Medulla oblongata (tissue), 1 donor: ENCODE measurements around the gene TAF6.

Experiments used
- DNase-seq: peaks from one replicate; pipeline ENCODE4 v3.0.0-alpha.2; 2015; ENCODE audit errors: extremely low spot score

TAF6 gene

GRCh38 chr7:100071018-100071723 lies 48.0 kb downstream of the TAF6 start:
- no peak for DNase-seq

GRCh38 chr7:100069991-100070390 lies 49.2 kb downstream of the TAF6 start:
- no peak for DNase-seq

- DNase-seq, result no peak
Measured at GRCh38 chr7:100066953-100067352, 52.2 kb downstream of the TAF6 start.

GRCh38 chr7:100065452-100066186 lies 53.5 kb downstream of the TAF6 start:
- no peak for DNase-seq

- no peak for DNase-seq
Measured at GRCh38 chr7:100064162-100064561, 55.0 kb downstream of the TAF6 start.

GRCh38 chr7:100063376-100063775 lies 55.8 kb downstream of the TAF6 start:
- DNase-seq, result no peak

GRCh38 chr7:100061518-100062193 lies 57.5 kb downstream of the TAF6 start:
- no peak for DNase-seq

- no peak for DNase-seq
Measured at GRCh38 chr7:100059251-100059739, 59.9 kb downstream of the TAF6 start.
